ENCODE data around the gene GNPTAB.
"Not testable (repeated sequence)": the region's sequence is repeated elsewhere in the genome, so short reads cannot be mapped to it uniquely, and the experiment has no call there.

GNPTAB gene

DNA sequence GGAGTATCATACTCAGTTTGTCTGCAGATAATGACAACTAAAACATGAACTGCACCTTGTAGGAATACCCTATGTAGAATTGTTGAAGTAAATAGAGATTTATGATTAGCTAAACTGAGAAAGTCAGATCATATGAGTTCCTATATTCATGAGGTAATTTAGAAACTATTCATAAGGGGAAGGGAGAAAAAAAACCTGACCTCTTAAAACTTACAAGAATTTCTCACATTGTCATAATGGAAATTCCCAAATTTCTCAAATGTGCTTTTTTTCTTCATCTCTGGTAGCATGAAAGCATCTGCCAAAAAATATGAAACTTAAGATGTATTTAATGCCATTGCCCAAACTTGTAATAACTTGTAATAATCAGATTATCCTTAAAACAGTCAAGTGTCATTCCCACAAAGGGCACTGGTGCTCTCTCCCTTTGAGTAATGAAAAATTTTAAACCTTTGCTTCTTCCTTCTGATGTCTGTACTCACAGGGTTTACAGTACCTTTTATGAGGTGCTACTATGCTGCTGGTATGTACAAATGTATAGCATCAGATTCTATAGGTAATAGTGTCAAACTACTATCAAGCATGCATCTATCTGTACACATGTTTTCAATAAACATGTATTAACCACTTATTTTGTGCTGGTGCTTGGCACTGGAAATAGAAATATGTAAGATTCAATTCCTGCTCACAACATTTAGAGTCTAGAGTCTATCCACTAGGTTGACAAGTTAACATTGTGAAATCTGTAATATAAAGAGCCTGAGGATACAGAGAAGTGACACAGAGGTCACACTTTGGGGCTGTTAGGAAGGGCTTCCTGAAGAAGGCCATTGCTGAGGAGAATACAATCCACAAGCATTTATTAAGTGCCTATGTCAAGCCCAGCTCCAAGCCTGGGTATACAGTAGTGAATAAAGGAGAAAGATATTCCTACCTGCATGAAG, 29.2 kb upstream of the GNPTAB start:
- DNase-seq (ENCODE audit: low read depth): no peak

DNA sequence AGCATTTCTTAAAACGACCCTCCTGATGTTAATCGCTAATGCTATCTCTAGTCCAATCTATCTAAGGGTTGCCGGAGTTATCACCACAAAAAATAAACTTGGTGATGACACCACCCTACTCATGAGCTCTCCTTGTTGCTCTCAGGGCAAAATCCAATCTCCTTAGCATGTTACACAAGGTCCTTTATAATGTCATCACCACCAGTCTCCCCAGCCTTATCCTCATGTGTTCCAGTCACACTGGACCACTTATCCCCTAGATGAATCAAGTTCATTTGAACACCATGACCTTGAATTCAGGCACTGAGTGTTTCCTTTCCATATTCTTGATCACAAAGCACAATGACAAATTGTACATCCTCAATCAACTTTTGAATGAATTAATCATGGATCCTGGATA, 27.6 kb upstream of the GNPTAB start:
- DNase-seq (ENCODE audit: low read depth): no peak
- no peak overlapping the region for H3K4me3 ChIP-seq (ENCODE audit: control insufficient read depth, low read depth, low read length)
- TF ChIP-seq, protein P1, sequence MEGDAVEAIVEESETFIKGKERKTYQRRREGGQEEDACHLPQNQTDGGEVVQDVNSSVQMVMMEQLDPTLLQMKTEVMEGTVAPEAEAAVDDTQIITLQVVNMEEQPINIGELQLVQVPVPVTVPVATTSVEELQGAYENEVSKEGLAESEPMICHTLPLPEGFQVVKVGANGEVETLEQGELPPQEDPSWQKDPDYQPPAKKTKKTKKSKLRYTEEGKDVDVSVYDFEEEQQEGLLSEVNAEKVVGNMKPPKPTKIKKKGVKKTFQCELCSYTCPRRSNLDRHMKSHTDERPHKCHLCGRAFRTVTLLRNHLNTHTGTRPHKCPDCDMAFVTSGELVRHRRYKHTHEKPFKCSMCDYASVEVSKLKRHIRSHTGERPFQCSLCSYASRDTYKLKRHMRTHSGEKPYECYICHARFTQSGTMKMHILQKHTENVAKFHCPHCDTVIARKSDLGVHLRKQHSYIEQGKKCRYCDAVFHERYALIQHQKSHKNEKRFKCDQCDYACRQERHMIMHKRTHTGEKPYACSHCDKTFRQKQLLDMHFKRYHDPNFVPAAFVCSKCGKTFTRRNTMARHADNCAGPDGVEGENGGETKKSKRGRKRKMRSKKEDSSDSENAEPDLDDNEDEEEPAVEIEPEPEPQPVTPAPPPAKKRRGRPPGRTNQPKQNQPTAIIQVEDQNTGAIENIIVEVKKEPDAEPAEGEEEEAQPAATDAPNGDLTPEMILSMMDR (conservative IDR thresholded peaks at IDR 0.05; ENCODE audit: control insufficient read depth, insufficient read depth, low read depth, low read length): no peak

More for the DNA sequence above, 29.2 kb upstream of the GNPTAB start:
- TF ChIP-seq, protein P1 (conservative IDR thresholded peaks at IDR 0.05; ENCODE audit: control insufficient read depth, insufficient read depth, low read depth, low read length): no peak
- no peak overlapping the region for H3K4me3 ChIP-seq (ENCODE audit: control insufficient read depth, low read depth, low read length)

DNA sequence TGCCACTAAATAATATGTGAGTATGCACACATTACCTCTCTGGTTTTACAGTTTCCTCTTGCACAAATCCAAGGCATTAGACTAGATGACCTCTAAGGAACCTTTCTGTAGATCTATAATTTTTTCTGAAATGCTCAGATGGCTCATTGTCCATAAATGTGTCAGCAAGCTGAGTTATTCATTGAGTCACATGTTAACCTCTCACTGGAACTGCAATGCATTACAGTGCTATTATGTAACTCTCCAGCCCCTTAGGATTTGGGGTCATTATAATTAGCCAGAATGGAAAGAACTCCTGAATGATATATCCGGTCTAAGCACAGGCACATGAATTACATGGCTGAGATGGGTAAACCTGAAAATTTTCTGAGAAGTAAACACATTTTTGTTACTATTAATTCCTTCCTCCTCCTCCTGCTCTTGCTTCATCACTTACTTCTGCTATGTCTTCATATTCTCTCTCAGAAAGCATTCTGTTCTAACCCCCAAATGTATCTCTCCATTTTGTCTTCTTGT, 26.3 kb upstream of the GNPTAB start:
- DNase-seq (ENCODE audit: low read depth): peak; percentile 87
- TF ChIP-seq, protein P1 (conservative IDR thresholded peaks at IDR 0.05; ENCODE audit: control insufficient read depth, insufficient read depth, low read depth, low read length): no peak

DNA sequence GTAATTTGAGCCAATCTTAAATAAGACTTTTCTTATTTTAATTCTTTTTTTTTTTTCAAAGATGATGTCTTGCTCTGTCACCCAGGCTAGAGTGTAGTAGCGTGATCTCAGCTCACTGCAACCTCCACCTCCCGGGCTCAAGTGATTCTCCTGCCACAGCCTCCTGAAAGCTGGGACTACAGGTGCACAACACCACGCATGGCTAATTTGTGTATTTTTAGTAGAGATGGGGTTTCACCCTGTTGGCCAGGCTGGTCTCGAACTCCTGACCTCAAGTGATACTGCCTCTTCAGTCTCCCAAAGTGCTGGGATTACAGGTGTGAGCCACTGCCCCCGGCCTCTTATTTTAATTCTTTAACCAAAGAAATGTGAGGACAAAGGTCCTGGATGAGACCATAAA, 25.9 kb upstream of the GNPTAB start:
- not testable (repeated sequence) for DNase-seq (ENCODE audit: low read depth); H3K4me3 ChIP-seq (ENCODE audit: control insufficient read depth, low read depth, low read length)

More for the DNA sequence above, 26.3 kb upstream of the GNPTAB start:
- no peak overlapping the region for H3K4me3 ChIP-seq (ENCODE audit: control insufficient read depth, low read depth, low read length)

DNA sequence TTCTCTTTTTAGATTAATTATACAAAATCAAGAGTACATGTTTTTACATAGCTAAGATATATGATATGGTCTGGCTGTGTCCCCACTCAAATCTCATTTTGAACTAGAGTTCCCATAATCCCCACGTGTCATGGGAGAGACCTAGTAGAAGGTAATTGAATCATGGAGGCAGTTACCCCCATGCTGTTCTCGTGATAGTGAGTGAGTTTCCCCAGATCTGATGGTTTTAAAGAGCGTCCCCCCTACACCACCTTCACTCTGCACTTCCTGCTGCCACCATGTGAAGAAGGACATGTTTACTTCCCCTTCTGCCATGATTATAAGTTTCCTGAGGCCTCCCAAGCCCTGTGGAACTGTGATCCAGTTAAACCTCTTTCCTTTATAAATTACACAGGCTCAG, 25.2 kb upstream of the GNPTAB start:
- TF ChIP-seq, protein P1 (conservative IDR thresholded peaks at IDR 0.05; ENCODE audit: control insufficient read depth, insufficient read depth, low read depth, low read length): no peak
- H3K4me3 ChIP-seq (ENCODE audit: control insufficient read depth, low read depth, low read length): no peak overlapping the region
- no peak for DNase-seq (ENCODE audit: low read depth)

DNA sequence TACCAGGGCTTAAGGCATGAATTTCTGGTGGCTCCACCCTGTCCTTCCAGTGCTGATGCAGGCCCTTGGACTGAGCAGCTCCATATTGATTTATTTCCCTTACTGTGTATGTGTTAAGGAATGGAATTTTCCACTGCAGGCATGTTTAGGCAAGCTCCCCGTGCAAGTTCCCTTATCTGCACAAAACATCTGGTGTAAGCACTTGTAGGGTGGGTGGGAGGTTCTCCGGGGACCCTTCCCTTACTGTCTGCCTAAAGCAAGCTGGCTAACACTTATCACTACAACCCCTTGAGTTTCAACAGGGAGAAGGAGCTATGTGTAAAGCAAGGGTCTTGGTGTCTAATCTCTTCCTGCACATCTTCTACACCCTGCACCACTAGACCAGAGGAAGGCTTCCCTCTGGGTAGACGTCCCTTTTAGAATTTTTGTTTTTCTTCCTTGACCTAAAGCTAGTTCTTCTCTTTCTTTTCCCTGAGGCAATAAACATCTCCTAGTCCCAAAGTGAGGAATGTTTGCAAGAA, 24.7 kb upstream of the GNPTAB start:
- H3K4me3 ChIP-seq (ENCODE audit: control insufficient read depth, low read depth, low read length): no peak overlapping the region
- peak; percentile 31 for DNase-seq (ENCODE audit: low read depth)
- TF ChIP-seq, protein P1 (conservative IDR thresholded peaks at IDR 0.05; ENCODE audit: control insufficient read depth, insufficient read depth, low read depth, low read length): no peak

DNA sequence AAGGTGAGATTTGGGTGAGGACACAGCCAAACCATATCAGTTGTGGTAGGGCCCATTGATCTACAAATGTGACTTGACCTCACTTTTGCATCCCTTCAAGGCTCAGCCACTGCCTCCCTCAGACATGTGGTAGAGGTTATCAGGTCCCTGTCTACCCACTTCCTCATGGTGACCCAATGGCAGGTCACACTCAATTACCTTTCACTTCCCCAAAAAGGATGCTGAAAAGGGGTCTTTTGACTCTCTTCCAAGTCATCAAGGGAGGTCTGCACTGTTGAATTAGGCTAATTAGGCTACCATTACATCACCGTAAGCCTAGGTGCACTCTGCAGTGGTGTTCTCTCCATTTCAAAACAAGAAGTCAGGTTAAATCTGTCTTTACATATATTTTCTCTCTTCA, 24.0 kb upstream of the GNPTAB start:
- no peak for DNase-seq (ENCODE audit: low read depth)
- TF ChIP-seq, protein P1 (conservative IDR thresholded peaks at IDR 0.05; ENCODE audit: control insufficient read depth, insufficient read depth, low read depth, low read length): no peak

More for the DNA sequence above, 24.0 kb upstream of the GNPTAB start:
- no peak overlapping the region for H3K4me3 ChIP-seq (ENCODE audit: control insufficient read depth, low read depth, low read length)

Measured in fibroblast of mammary gland (primary cell).